Lower lobe of right lung (tissue), 2 donors: ENCODE results near the gene CANX. TPM values are rescaled to one million over a fixed set of nuclear protein-coding genes. Genes with fewer than 3 reads are reported as not detected.
A peak's percentile ranks its signal among the peaks of the same experiment; 100 is the strongest.

ENCODE experiments used
- ATAC-seq, 2 donors: fragments of 200-7000 bp; cut with Tn5 transposase; one replicate each; pipeline ENCODE4 v1.9.1; 2020 to 2022; ENCODE audit warnings: mild to moderate bottlenecking in 2 of 2, moderate library complexity in 2 of 2
- DNase-seq: peaks from one replicate; pipeline ENCODE4 v3.0.0-alpha.2; 2020
- H3K27ac ChIP-seq: fragments of 200-600 bp; one replicate; pipeline ENCODE4 v1.8.0; 2022
- H3K27me3 ChIP-seq: fragments of 200-600 bp; one replicate; pipeline ENCODE4 v1.8.0; 2022; ENCODE audit warnings: low read depth
- H3K36me3 ChIP-seq: fragments of 200-600 bp; one replicate; pipeline ENCODE4 v1.8.0; 2022; ENCODE audit warnings: mild to moderate bottlenecking
- H3K4me1 ChIP-seq: fragments of 200-600 bp; one replicate; pipeline ENCODE4 v1.8.0; 2022
- H3K4me3 ChIP-seq: fragments of 200-600 bp; one replicate; pipeline ENCODE4 v1.8.0; 2022; ENCODE audit warnings: mild to moderate bottlenecking
- H3K9me3 ChIP-seq: fragments of 200-600 bp; one replicate; pipeline ENCODE4 v1.8.0; 2022
- intact Hi-C: fragments of 100-400 bp; cut with DNase I; formaldehyde crosslinking; loops from one replicate; pipeline ENCODE4 v1.11.0; 2022
- total RNA-seq: library from RNA; stranded (reverse); fragmentation: NEBNext Ultra II Directional; extraction: Animal tissue kit (Norgen Biotek cat#: 25700); gene quantifications from one replicate; pipeline ENCODE4 v1.2.1, GENCODE V29; 2021
- TF ChIP-seq, protein P1 (sequence below): fragments of 200-600 bp; IDR thresholded peaks from one replicate; pipeline ENCODE4 v1.8.0; 2022; ENCODE audit warnings: antibody characterized with exemption, mild to moderate bottlenecking
- donor health status: DM: no; HTN: yes; CAD: no; lungs with severe emphysema.

Gene CANX
- total RNA-seq, 1 donor from 2014 or later, result 603 TPM

DNA sequence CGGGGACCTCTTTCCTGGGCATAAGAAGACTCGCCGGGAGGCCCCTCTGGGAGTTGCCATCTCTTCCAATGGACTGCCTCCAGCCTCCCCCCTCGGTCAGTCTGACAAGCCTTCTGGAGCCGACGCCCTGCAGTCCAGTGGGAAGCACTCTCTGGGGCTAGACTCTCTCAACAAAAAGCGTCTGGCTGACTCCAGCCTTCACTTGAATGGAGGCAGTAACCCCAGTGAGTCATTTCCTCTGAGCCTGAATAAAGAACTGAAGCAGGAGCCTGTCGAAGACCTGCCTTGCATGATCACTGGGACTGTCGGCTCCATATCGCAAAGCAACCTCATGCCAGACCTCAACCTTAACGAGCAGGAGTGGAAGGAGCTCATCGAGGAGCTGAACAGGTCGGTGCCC is 66.6 kb downstream of the CANX start:
- H3K27ac ChIP-seq, result peak overlapping the region; percentile 42
- no peaks in the 10 kb centered on the region for H3K9me3 ChIP-seq
- intact Hi-C loops, result no loop called here
- peaks cover 69% of the 10 kb centered on the region for H3K4me1 ChIP-seq
- H3K36me3 ChIP-seq, result peaks cover 51% of the 10 kb centered on the region
- ATAC-seq, result peak in 1 of 2 donors; percentile 20
- H3K27me3 ChIP-seq, result no peaks in the 10 kb centered on the region
- H3K4me3 ChIP-seq, result no peak overlapping the region
- TF ChIP-seq, protein P1, sequence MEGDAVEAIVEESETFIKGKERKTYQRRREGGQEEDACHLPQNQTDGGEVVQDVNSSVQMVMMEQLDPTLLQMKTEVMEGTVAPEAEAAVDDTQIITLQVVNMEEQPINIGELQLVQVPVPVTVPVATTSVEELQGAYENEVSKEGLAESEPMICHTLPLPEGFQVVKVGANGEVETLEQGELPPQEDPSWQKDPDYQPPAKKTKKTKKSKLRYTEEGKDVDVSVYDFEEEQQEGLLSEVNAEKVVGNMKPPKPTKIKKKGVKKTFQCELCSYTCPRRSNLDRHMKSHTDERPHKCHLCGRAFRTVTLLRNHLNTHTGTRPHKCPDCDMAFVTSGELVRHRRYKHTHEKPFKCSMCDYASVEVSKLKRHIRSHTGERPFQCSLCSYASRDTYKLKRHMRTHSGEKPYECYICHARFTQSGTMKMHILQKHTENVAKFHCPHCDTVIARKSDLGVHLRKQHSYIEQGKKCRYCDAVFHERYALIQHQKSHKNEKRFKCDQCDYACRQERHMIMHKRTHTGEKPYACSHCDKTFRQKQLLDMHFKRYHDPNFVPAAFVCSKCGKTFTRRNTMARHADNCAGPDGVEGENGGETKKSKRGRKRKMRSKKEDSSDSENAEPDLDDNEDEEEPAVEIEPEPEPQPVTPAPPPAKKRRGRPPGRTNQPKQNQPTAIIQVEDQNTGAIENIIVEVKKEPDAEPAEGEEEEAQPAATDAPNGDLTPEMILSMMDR, result no peak
- no peak for DNase-seq

DNA sequence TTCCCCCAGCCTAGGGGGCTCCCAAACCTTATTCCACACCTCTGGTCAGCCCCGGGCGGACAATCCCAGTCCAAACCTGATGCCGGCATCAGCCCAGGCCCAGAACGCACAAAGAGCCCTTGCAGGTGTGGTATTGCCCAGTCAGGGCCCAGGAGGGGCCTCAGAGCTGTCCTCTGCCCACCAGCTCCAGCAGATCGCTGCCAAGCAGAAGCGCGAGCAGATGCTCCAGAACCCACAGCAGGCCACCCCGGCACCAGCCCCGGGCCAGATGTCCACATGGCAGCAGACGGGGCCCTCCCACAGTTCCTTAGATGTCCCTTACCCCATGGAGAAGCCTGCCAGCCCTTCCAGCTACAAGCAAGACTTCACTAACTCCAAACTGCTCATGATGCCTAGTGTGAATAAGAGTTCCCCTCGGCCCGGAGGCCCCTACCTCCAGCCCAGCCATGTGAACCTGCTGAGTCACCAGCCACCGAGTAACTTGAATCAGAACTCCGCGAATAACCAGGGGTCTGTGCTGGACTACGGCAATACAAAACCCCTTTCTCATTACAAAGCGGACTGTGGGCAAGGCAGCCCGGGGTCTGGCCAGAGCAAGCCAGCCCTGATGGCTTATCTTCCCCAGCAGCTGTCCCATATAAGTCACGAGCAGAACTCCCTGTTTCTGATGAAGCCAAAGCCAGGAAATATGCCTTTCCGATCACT is 67.4 kb downstream of the CANX start:
- Histone ChIP-seq H3K27ac (peak overlapping the region; percentile 42), H3K9me3 (no peaks in the 10 kb centered on the region), H3K27me3 (no peaks in the 10 kb centered on the region), H3K4me3 (no peak overlapping the region), H3K4me1 (peaks cover 65% of the 10 kb centered on the region), H3K36me3 (peaks cover 59% of the 10 kb centered on the region)
- no peak for DNase-seq
- intact Hi-C loops, result no loop called here
- TF ChIP-seq, protein P1, result no peak
- ATAC-seq, result no peak

DNA sequence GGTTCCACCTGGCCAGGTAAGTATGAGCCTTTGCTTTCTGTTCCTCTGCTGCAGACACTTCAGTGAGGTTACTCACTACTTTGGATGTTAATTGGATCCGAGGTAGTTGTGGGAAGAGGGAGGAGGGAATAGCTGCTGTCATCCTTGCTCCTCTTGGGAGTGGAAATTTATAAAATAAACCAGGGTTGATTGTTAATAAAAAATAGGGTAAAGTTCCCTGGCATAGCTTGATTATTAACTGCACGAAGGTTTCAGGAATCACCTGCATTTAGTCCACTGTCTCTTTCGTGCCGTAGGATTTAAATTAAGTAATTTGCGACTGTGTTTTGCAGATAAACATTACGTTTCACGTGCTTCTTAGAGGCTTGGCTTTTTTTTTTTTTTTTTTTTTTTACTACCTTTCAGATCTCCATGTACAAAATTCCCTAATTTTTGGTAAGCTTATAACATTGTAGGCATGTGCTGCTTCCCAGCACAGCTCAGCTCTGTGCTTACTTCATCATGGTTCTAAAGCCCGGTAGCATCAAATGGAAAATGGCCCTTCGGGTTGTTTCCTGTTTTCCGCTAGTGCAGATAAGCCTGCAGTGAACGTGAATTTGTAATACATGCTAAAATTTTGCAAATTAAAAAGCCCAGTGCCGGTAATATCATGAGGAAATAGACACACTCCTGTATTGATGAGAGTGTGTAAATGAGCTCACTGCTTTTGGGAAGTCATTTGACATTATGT is 68.1 kb downstream of the CANX start:
- Histone ChIP-seq H3K27ac (no peak overlapping the region), H3K36me3 (peaks cover 66% of the 10 kb centered on the region), H3K4me3 (no peak overlapping the region), H3K4me1 (peaks cover 58% of the 10 kb centered on the region), H3K27me3 (no peaks in the 10 kb centered on the region), H3K9me3 (no peaks in the 10 kb centered on the region)
- intact Hi-C loops, result no loop called here
- DNase-seq (no peak), ATAC-seq (no peak)
- TF ChIP-seq, protein P1, result no peak

DNA sequence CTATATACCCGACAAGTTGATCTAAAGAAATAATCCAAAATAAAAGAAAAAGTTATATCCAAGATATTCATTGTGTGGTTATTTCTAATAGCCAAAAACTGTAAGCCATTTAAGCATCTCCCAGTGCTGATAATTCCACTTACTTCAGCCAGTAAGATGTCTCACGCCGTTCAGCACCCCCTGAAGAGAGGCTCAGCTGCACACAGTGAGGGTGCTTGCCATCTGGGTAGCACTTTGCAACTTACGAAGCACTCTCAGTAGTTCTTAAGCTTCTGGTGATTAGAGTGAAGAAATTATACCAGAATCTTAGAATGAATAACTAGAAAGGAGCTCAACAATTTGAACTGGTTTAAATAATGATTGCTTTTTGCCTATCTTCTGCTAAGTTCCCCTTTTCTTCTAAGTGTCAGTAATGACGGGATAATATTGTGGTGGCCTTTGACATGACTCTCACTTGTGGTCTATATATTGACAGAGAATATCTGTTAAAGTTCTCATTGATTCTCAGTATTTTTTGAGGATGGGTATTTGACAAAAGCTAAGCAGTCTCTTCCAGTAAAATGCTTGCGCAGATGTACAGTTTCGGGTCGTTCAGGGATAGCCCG is 68.8 kb downstream of the CANX start:
- intact Hi-C loops, result no loop called here
- DNase-seq, result no peak
- H3K27me3 ChIP-seq, result no peaks in the 10 kb centered on the region
- no peak overlapping the region for H3K27ac ChIP-seq
- H3K9me3 ChIP-seq, result no peaks in the 10 kb centered on the region
- peaks cover 73% of the 10 kb centered on the region for H3K36me3 ChIP-seq
- no peak overlapping the region for H3K4me3 ChIP-seq
- H3K4me1 ChIP-seq, result peaks cover 51% of the 10 kb centered on the region
- TF ChIP-seq, protein P1, result no peak
- no peak for ATAC-seq

DNA sequence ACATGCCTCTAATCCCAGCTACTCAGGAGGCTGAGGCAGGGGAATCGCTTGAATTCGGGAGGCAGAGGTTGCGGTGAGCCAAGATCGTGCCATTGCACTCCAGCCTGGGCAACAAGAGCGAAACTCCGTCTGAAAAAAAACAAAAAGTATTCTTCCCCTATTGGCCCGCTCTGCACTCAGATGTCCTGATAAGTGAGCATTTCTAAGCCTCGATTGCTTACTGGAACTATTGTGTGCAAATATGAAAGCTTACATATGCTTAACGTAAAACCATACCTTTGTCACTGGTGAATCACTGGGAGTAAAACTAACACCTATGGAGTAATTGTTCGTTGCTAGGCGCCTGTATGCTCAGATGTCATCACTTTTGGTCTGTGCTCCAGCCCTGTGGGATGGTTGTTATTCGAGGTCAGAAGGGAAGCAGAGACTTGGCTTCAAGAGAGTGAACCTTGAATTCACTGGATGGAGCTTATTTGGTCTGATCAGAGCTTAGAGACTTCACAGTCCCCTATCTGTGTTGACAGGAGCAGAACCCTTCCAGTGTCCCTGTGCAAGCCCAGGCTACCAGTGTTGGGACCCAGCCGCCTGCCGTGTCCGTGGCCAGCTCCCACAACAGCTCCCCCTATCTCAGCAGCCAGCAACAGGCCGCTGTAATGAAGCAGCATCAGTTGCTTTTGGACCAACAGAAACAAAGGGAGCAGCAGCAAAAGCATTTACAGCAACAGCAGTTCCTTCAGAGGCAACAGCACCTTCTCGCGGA is 69.7 kb downstream of the CANX start:
- Histone ChIP-seq H3K27ac (no peak overlapping the region), H3K9me3 (no peaks in the 10 kb centered on the region), H3K4me1 (peaks cover 42% of the 10 kb centered on the region), H3K4me3 (no peak overlapping the region), H3K36me3 (peaks cover 82% of the 10 kb centered on the region), H3K27me3 (no peaks in the 10 kb centered on the region)
- TF ChIP-seq, protein P1, result no peak
- intact Hi-C loops, result no loop called here
- ATAC-seq (no peak), DNase-seq (no peak)
